A549 (cell line): ENCODE measurements around the gene POLDIP3. TPM values are rescaled to one million over a fixed set of nuclear protein-coding genes. Genes with fewer than 3 reads are reported as not detected.

Experiments used
- ATAC-seq, 2 experiments: fragments of 200-7000 bp in 1 of 2; fragments of >200 bp in 1 of 2; cut with Nextera tagmentation in 1 of 2; cut with Tn5 transposase in 1 of 2; 3 replicates each; pipeline versions ENCODE4 v1.8.0 to v1.9.1; 2018 to 2020; ENCODE audit warnings: mild to moderate bottlenecking in 1 of 2, moderate library complexity in 1 of 2
- CTCF ChIA-PET: fragments of 300-600 bp; sonication (Branson Sonifier 250); formaldehyde crosslinking; extraction: SDS; loops from one replicate; lab custom pipeline; 2021; ENCODE audit warnings: antibody characterized with exemption, inconsistent platforms; lab: Yijun Ruan, JAX
- POLR2A ChIA-PET: fragments of 350-600 bp; formaldehyde crosslinking; extraction: SDS; loops from one replicate; lab custom pipeline; 2021; ENCODE audit warnings: antibody characterized with exemption, inconsistent platforms; lab: Yijun Ruan, JAX
- DNase-seq, 2 experiments: peaks; one replicate each; pipeline versions ENCODE4 v3.0.0 to v3.0.0-alpha.2; 2011 to 2016; ENCODE audit warnings: low read depth in 1 of 2, low spot score in 1 of 2
- FAIRE-seq: peaks from 2 replicates; lab custom pipeline; 2011; peaks lifted over from hg19 to GRCh38; lab: Jason Lieb, UNC
- H3K27ac ChIP-seq, 2 experiments: fragments of >200 bp; sonication (Bioruptor Twin); formaldehyde crosslinking; 3 replicates each; pipeline ENCODE4 v1.5.1; 2016 to 2017
- H3K4me1 ChIP-seq: fragments of >200 bp; sonication (Bioruptor Twin); formaldehyde crosslinking; 3 replicates; pipeline ENCODE4 v1.6.1; 2016
- H3K4me2 ChIP-seq: fragments of >200 bp; sonication (Bioruptor Twin); formaldehyde crosslinking; 3 replicates; pipeline ENCODE4 v1.6.1; 2016
- H3K4me3 ChIP-seq: fragments of >200 bp; sonication (Bioruptor Twin); formaldehyde crosslinking; 3 replicates; pipeline ENCODE4 v1.5.1; 2016
- H3K9me3 ChIP-seq: fragments of >200 bp; sonication (Bioruptor Twin); formaldehyde crosslinking; 3 replicates; pipeline ENCODE4 v1.6.1; 2016
- BHLHE40 ChIP-seq: IDR thresholded peaks from 2 replicates; pipeline ENCODE4 v1.6.1; 2012; ENCODE audit warnings: low read depth, low read length, inconsistent platforms
- CBX8 ChIP-seq: fragments of 200-600 bp; sonication (generic); IDR thresholded peaks from 2 replicates; pipeline ENCODE4 v1.6.1; 2016
- CEBPB ChIP-seq, 2 experiments: fragments of >200 bp in 1 of 2; sonication (Bioruptor Twin) in 1 of 2; formaldehyde crosslinking in 1 of 2; IDR thresholded peaks; 2 replicates each; pipeline ENCODE4 v1.6.1; 2012 to 2016
- CHD2 ChIP-seq: fragments of 150-350 bp; IDR thresholded peaks from 2 replicates; pipeline ENCODE4 v1.6.1; 2014; ENCODE audit warnings: low read length; ENCODE audit not compliant: partially characterized antibody
- EHMT2 ChIP-seq: fragments of 200-600 bp; sonication (generic); IDR thresholded peaks from 2 replicates; pipeline ENCODE4 v1.6.1; 2016; ENCODE audit warnings: antibody characterized with exemption, low read depth, mild to moderate bottlenecking, moderate library complexity
- HEYL ChIP-seq: fragments of 250-450 bp; sonication (Bioruptor Pico); IDR thresholded peaks from 2 replicates; pipeline ENCODE4 v1.8.0; 2021; ENCODE audit warnings: mild to moderate bottlenecking, moderate library complexity
- HOXA7 ChIP-seq: fragments of 250-450 bp; sonication (Bioruptor Pico); IDR thresholded peaks from 2 replicates; pipeline ENCODE4 v1.5.0; 2020; ENCODE audit warnings: mild to moderate bottlenecking, moderate library complexity
- HOXB5 ChIP-seq: fragments of 250-450 bp; sonication (Bioruptor Pico); IDR thresholded peaks from 2 replicates; pipeline ENCODE4 v1.5.0; 2020; ENCODE audit warnings: mild to moderate bottlenecking, moderate library complexity
- JUN ChIP-seq, 2 experiments: fragments of >200 bp; sonication (Bioruptor Twin); formaldehyde crosslinking; IDR thresholded peaks; 2 replicates in 1 of 2; 3 replicates in 1 of 2; pipeline ENCODE4 v1.6.1; 2016 to 2017
- KDM1A ChIP-seq: fragments of 200-600 bp; sonication (generic); IDR thresholded peaks from 2 replicates; pipeline ENCODE4 v1.6.1; 2016; ENCODE audit warnings: low read depth, mild to moderate bottlenecking
- MYC ChIP-seq: IDR thresholded peaks from 2 replicates; pipeline ENCODE4 v1.6.1; 2012; ENCODE audit warnings: mild to moderate bottlenecking, inconsistent platforms, low read length, improper control_type of control experiment, borderline replicate concordance
- NPAS2 ChIP-seq: fragments of 250-450 bp; sonication (Bioruptor Pico); IDR thresholded peaks from 2 replicates; pipeline ENCODE4 v1.8.0; 2022; ENCODE audit warnings: mild to moderate bottlenecking, moderate library complexity, borderline replicate concordance
- NR3C1 ChIP-seq: fragments of >200 bp; sonication (Bioruptor Twin); formaldehyde crosslinking; IDR thresholded peaks from 3 replicates; pipeline ENCODE4 v1.6.1; 2017
- PHF8 ChIP-seq: fragments of 200-600 bp; sonication (generic); IDR thresholded peaks from 2 replicates; pipeline ENCODE4 v1.6.1; 2016; ENCODE audit warnings: low read depth, mild to moderate bottlenecking, antibody characterized with exemption, moderate library complexity, borderline replicate concordance
- POLR2A ChIP-seq: IDR thresholded peaks from 2 replicates; pipeline ENCODE4 v1.6.1; 2012; ENCODE audit warnings: mild to moderate bottlenecking, low read length
- RAD21 ChIP-seq, 2 experiments: fragments of >200 bp in 1 of 2; sonication (Bioruptor Twin) in 1 of 2; formaldehyde crosslinking in 1 of 2; IDR thresholded peaks in 1 of 2; conservative IDR thresholded peaks in 1 of 2; 2 replicates in 1 of 2; 3 replicates in 1 of 2; pipeline ENCODE4 v1.6.1; 2012 to 2018; ENCODE audit warnings: inconsistent platforms in 1 of 2
- RFX5 ChIP-seq: fragments of 450-650 bp; IDR thresholded peaks from 2 replicates; pipeline ENCODE4 v1.7.1; 2014; ENCODE audit warnings: antibody characterized with exemption, mild to moderate bottlenecking, moderate library complexity
- SMC3 ChIP-seq: fragments of >200 bp; sonication (Bioruptor Twin); formaldehyde crosslinking; IDR thresholded peaks from 3 replicates; pipeline ENCODE4 v1.6.1; 2018; ENCODE audit warnings: inconsistent platforms
- SREBF2 ChIP-seq: fragments of 450-650 bp; IDR thresholded peaks from 2 replicates; pipeline ENCODE4 v1.6.1; 2014; ENCODE audit warnings: mild to moderate bottlenecking, moderate library complexity
- TFCP2L1 ChIP-seq: fragments of 250-450 bp; sonication (Bioruptor Pico); IDR thresholded peaks from 2 replicates; pipeline ENCODE4 v1.5.0; 2021; ENCODE audit warnings: mild to moderate bottlenecking
- ZNF302 ChIP-seq: fragments of 250-450 bp; sonication (Bioruptor Pico); IDR thresholded peaks from 2 replicates; pipeline ENCODE4 v1.9.0; 2021; ENCODE audit warnings: inconsistent platforms, mild to moderate bottlenecking, moderate library complexity
- ZSCAN20 ChIP-seq: fragments of 250-450 bp; sonication (Bioruptor Pico); IDR thresholded peaks from 2 replicates; pipeline ENCODE4 v1.8.0; 2022; ENCODE audit warnings: mild to moderate bottlenecking, moderate library complexity
- WGBS: methylation state at CpG from one replicate; pipeline ENCODE4 v1.1.6; 2017; ENCODE audit errors: missing lambda C conversion rate; 5-methylcytosine and 5-hydroxymethylcytosine counted together
- polyA plus RNA-seq, 4 experiments: library from polyadenylated mRNA; depleted of rRNA in 3 of 4; stranded (reverse); fragments of >200 nt; fragmentation: RNase III in 1 of 4; extraction: RNeasy Plus Mini Kit Qiagen cat#74134 plus additional on column Dnase treatment in 1 of 4; gene quantifications; 2 replicates in 3 of 4; 3 replicates in 1 of 4; pipeline ENCODE4 v1.2.3, GENCODE V29; 2011 to 2017
- TF ChIP-seq, protein P1 (sequence below): fragments of >200 bp; sonication (Bioruptor Twin); formaldehyde crosslinking; IDR thresholded peaks from 3 replicates; pipeline ENCODE4 v1.5.1; 2016
- TF ChIP-seq, protein P2 (sequence below): fragments of 450-650 bp; IDR thresholded peaks from 2 replicates; pipeline ENCODE4 v1.6.1; 2014; ENCODE audit warnings: antibody characterized with exemption
- TF ChIP-seq, protein P3 (sequence below): IDR thresholded peaks from 2 replicates; pipeline ENCODE4 v1.6.1; 2012; ENCODE audit warnings: low read depth, borderline replicate concordance
- TF ChIP-seq, protein P4 (sequence below): fragments of >200 bp; sonication (Bioruptor Twin); formaldehyde crosslinking; IDR thresholded peaks from 2 replicates; pipeline ENCODE4 v1.6.1; 2016
- TF ChIP-seq, protein P5 (sequence below): IDR thresholded peaks from 2 replicates; pipeline ENCODE4 v1.6.1; 2012
- TF ChIP-seq, protein P6 (sequence below): fragments of >200 bp; sonication (Bioruptor Twin); formaldehyde crosslinking; IDR thresholded peaks from 3 replicates; pipeline ENCODE4 v1.6.1; 2016

POLDIP3 gene
- polyA plus RNA-seq, 2 of the 4 experiments (the other 2 are of a cell fraction) = 31.5 to 31.8 TPM

DNA sequence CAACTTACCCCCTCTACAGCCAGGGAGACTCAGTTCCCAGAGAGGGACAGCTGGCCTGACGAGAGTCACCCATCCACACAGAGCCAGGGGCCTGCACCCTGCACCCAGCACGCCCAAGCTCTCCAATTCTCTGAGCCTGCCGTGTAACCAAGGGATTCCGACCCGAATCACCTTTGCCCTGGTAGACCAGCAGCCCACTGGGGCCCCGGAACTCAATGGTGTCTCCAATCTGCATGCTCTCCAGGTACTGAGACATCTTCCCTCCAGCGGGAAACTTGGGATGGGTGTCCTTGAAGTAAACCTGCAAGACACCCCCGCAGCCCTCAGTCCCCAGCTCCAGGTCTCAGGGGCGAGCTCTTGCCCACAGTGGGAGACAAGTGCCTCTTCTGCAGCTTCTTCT, 13.3 kb upstream of the POLDIP3 start:
- Histone ChIP-seq H3K4me2 (no peak overlapping the region), H3K4me3 (no peak overlapping the region), H3K4me1 (no peaks in the 10 kb centered on the region), H3K9me3 (no peaks in the 10 kb centered on the region)
- WGBS = 89% methylated on average over 4 of the region's 9 CpGs
- ChIA-PET POLR2A (no interaction called here), CTCF (no interaction called here)
- ATAC-seq (no peak), DNase-seq (no peak), FAIRE-seq (no peak)
- TF ChIP-seq CBX8 (no peak), CEBPB (IDR thresholded peaks at IDR 0.05) (no peak), RAD21 (conservative IDR thresholded peaks at IDR 0.05 in 1 of 2, IDR thresholded peaks at IDR 0.05 in 1 of 2) (no peak), POLR2A (no peak)
- TF ChIP-seq, all 56 proteins: peak for 0
- H3K27ac ChIP-seq = no peak overlapping the region

DNA sequence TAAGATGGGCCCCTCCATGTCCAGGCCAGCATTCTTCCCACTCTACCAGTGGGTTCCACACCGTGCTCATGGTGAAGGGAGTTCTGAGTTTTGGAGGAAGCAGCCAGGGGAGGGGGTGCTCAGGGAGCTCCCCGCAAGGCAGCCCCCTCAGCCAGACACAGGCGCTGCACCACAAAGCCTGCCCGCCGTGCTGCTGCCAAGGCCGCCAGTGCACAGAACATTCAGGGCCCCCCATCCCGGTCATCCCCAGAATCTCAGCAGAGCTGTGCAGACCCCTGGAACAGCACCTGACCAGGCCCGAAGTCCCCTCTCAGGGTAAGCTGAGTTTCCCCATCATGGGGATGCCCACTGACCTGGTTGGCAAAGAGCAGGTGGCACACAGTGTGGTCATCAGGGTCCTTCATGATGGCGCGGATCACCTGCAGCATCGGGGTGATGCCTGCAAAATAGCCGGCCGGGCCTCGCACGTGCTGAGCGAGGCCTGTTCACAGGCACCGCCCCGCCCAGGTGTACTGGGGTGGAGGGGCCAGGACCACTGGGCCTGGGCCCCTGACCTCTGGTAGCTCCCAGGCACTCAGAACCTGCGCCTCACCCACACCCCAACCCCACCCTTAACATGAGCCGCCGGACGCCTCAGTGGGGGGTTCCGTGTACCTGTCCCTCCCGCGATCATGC, 12.4 kb upstream of the POLDIP3 start:
- FAIRE-seq (no peak), ATAC-seq (no peak), DNase-seq (no peak)
- Histone ChIP-seq H3K4me1 (no peaks in the 10 kb centered on the region), H3K4me2 (no peak overlapping the region), H3K27ac (no peak overlapping the region), H3K4me3 (no peak overlapping the region), H3K9me3 (no peaks in the 10 kb centered on the region)
- TF ChIP-seq, protein P1, sequence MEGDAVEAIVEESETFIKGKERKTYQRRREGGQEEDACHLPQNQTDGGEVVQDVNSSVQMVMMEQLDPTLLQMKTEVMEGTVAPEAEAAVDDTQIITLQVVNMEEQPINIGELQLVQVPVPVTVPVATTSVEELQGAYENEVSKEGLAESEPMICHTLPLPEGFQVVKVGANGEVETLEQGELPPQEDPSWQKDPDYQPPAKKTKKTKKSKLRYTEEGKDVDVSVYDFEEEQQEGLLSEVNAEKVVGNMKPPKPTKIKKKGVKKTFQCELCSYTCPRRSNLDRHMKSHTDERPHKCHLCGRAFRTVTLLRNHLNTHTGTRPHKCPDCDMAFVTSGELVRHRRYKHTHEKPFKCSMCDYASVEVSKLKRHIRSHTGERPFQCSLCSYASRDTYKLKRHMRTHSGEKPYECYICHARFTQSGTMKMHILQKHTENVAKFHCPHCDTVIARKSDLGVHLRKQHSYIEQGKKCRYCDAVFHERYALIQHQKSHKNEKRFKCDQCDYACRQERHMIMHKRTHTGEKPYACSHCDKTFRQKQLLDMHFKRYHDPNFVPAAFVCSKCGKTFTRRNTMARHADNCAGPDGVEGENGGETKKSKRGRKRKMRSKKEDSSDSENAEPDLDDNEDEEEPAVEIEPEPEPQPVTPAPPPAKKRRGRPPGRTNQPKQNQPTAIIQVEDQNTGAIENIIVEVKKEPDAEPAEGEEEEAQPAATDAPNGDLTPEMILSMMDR = no peak
- TF ChIP-seq EHMT2 = no peak
- TF ChIP-seq, protein P2, sequence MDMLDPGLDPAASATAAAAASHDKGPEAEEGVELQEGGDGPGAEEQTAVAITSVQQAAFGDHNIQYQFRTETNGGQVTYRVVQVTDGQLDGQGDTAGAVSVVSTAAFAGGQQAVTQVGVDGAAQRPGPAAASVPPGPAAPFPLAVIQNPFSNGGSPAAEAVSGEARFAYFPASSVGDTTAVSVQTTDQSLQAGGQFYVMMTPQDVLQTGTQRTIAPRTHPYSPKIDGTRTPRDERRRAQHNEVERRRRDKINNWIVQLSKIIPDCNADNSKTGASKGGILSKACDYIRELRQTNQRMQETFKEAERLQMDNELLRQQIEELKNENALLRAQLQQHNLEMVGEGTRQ = no peak
- TF ChIP-seq HOXB5 (CRISPR knock-in tag) = no peak
- no peak for TF ChIP-seq ZNF302 (CRISPR knock-in tag)
- TF ChIP-seq, protein P3, sequence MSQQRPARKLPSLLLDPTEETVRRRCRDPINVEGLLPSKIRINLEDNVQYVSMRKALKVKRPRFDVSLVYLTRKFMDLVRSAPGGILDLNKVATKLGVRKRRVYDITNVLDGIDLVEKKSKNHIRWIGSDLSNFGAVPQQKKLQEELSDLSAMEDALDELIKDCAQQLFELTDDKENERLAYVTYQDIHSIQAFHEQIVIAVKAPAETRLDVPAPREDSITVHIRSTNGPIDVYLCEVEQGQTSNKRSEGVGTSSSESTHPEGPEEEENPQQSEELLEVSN = no peak
- no peak for TF ChIP-seq SMC3
- TF ChIP-seq RFX5 = no peak
- TF ChIP-seq, protein P4, sequence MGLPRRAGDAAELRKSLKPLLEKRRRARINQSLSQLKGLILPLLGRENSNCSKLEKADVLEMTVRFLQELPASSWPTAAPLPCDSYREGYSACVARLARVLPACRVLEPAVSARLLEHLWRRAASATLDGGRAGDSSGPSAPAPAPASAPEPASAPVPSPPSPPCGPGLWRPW = no peak
- TF ChIP-seq CHD2 = no peak
- no peak for TF ChIP-seq HEYL (CRISPR knock-in tag)
- TF ChIP-seq MYC = no peak
- TF ChIP-seq, protein P5, sequence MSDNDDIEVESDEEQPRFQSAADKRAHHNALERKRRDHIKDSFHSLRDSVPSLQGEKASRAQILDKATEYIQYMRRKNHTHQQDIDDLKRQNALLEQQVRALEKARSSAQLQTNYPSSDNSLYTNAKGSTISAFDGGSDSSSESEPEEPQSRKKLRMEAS = no peak
- no peak for TF ChIP-seq KDM1A
- ChIA-PET CTCF (interaction anchor here (0.8 to 1.3 kb wide), 3 partner anchors 22 to 241 kb away, joined by 3 read pairs; partner anchors contain the start of gene CYB5R3), POLR2A (no interaction called here)
- WGBS = 94% methylated on average over 7 of the region's 25 CpGs

DNA sequence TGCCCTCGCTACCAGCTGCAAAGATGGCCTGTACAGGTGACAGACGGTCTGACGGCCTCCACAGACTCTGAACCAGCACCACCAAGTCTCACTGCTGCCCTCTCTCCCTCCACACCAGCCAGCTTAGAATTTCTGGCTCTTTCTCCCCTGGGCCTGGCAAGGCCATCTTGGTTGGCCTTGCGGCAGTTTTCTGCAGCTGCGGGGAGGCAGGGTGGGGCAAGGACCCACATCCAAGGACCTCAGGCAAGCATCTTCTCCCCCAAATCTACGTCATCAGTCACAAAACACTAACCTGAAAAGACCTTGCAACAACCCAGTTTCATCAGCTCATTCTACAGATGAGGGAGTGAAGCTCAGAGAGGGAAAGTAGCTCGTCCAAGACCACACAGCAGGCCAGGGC, 11.7 kb upstream of the POLDIP3 start:
- ChIA-PET POLR2A (no interaction called here), CTCF (interaction anchor here (0.8 to 1.3 kb wide), 3 partner anchors 23 to 242 kb away, joined by 3 read pairs; partner anchors contain the start of gene CYB5R3)
- Histone ChIP-seq H3K4me2 (no peak overlapping the region), H3K27ac (no peak overlapping the region), H3K4me1 (peaks cover 4% of the 10 kb centered on the region; the same call in 2 of the 3 replicates), H3K9me3 (no peaks in the 10 kb centered on the region), H3K4me3 (no peak overlapping the region)
- WGBS = 100% methylated on average over 6 of the region's 7 CpGs
- no peak for ATAC-seq
- DNase-seq = no peak
- FAIRE-seq = no peak
- TF ChIP-seq NPAS2 (CRISPR knock-in tag) = no peak
- TF ChIP-seq JUN (IDR thresholded peaks at IDR 0.05) = no peak
- no peak for TF ChIP-seq KDM1A
- TF ChIP-seq, protein P1 = no peak
- no peak for TF ChIP-seq SREBF2
- no peak for TF ChIP-seq PHF8
- TF ChIP-seq, protein P6, sequence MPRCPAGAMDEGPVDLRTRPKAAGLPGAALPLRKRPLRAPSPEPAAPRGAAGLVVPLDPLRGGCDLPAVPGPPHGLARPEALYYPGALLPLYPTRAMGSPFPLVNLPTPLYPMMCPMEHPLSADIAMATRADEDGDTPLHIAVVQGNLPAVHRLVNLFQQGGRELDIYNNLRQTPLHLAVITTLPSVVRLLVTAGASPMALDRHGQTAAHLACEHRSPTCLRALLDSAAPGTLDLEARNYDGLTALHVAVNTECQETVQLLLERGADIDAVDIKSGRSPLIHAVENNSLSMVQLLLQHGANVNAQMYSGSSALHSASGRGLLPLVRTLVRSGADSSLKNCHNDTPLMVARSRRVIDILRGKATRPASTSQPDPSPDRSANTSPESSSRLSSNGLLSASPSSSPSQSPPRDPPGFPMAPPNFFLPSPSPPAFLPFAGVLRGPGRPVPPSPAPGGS = no peak
- no peak for TF ChIP-seq TFCP2L1
- no peak for TF ChIP-seq CEBPB (IDR thresholded peaks at IDR 0.05)
- no peak for TF ChIP-seq ZSCAN20 (CRISPR knock-in tag)
- TF ChIP-seq BHLHE40 = no peak
- no peak for TF ChIP-seq NR3C1
- TF ChIP-seq HOXA7 (CRISPR knock-in tag) = no peak
